DOHH2 (cell line): ENCODE measurements around the gene ZMYND8.

Experiments
- EZH2phosphoT487 ChIP-seq: fragments of 200-600 bp; sonication (generic); IDR thresholded peaks from 2 replicates; pipeline ENCODE4 v1.6.1; 2017; ENCODE audit warnings: borderline replicate concordance, mild to moderate bottlenecking, antibody characterized with exemption, low read length, moderate library complexity, mixed read lengths
- TF ChIP-seq, protein P1 (sequence below): fragments of 200-600 bp; sonication (generic); IDR thresholded peaks from one replicate; pipeline ENCODE4 v1.5.1; 2014; ENCODE audit warnings: antibody characterized with exemption, mild to moderate bottlenecking, low read depth, low read length; ENCODE audit not compliant: poor library complexity, severe bottlenecking

DNA sequence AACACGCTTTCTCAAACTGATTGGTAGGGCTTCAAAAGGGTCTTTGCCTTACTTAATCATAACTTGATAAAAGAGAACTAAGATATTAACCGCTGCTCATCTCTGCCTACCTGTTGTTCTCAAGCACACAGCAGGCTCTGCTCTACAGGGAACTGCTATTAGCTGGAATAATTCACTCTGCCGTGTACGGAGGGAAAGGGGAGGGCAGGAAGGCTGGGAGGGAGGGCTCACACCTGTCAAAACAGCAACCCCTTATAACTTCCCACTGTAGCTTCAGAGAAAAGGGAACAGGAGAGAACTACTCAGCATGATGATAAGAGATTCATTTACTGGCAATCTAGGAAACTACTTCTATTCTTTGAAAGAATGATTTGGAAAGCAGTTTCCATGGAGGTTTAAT lies 75.1 kb downstream of the ZMYND8 start:
- TF ChIP-seq, protein P1, sequence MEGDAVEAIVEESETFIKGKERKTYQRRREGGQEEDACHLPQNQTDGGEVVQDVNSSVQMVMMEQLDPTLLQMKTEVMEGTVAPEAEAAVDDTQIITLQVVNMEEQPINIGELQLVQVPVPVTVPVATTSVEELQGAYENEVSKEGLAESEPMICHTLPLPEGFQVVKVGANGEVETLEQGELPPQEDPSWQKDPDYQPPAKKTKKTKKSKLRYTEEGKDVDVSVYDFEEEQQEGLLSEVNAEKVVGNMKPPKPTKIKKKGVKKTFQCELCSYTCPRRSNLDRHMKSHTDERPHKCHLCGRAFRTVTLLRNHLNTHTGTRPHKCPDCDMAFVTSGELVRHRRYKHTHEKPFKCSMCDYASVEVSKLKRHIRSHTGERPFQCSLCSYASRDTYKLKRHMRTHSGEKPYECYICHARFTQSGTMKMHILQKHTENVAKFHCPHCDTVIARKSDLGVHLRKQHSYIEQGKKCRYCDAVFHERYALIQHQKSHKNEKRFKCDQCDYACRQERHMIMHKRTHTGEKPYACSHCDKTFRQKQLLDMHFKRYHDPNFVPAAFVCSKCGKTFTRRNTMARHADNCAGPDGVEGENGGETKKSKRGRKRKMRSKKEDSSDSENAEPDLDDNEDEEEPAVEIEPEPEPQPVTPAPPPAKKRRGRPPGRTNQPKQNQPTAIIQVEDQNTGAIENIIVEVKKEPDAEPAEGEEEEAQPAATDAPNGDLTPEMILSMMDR: no peak
- no peak for TF ChIP-seq EZH2phosphoT487
